Choroid plexus epithelial cell (primary cell): Measurements from ENCODE around the gene STT3B.
A peak's percentile ranks its signal among the peaks of the same experiment; 100 is the strongest.

Source experiments
- DNase-seq: peaks from one replicate; pipeline ENCODE4 v3.0.0-alpha.2; 2010; ENCODE audit warnings: low read depth
- H3K4me3 ChIP-seq: 2 replicates; pipeline ENCODE4 v1.5.1; 2011; ENCODE audit warnings: low read depth, mild to moderate bottlenecking, control low read depth, low read length, moderate library complexity
- CTCF ChIP-seq: conservative IDR thresholded peaks from 2 replicates; pipeline ENCODE4 v1.5.1; 2011; ENCODE audit warnings: low read depth, mild to moderate bottlenecking, control low read depth, inconsistent platforms, low read length, moderate library complexity

The STT3B gene

GRCh38 chr3:31550452-31551251, 17.9 kb downstream of the STT3B start:
- peak; percentile 70 for TF ChIP-seq CTCF
- peak; percentile 53 for DNase-seq
- H3K4me3 ChIP-seq, result no peak overlapping the region

- TF ChIP-seq CTCF, result no peak
- H3K4me3 ChIP-seq, result no peak overlapping the region
- DNase-seq, result no peak
These were observed 18.9 kb downstream of the STT3B start for GRCh38 chr3:31551646-31552045.

GRCh38 chr3:31552103-31552502, 19.4 kb downstream of the STT3B start:
- no peak for DNase-seq
- H3K4me3 ChIP-seq, result no peak overlapping the region
- TF ChIP-seq CTCF, result no peak

- no peak for DNase-seq
- no peak overlapping the region for H3K4me3 ChIP-seq
- no peak for TF ChIP-seq CTCF
These were observed 20.5 kb downstream of the STT3B start for GRCh38 chr3:31553258-31553657.

- TF ChIP-seq CTCF, result no peak
- DNase-seq, result no peak
- no peak overlapping the region for H3K4me3 ChIP-seq
These were observed 22.5 kb downstream of the STT3B start for GRCh38 chr3:31555204-31555603.

- no peak overlapping the region for H3K4me3 ChIP-seq
- DNase-seq, result no peak
- TF ChIP-seq CTCF, result no peak
These were observed 27.3 kb downstream of the STT3B start for GRCh38 chr3:31559872-31560534.

- TF ChIP-seq CTCF, result no peak
- no peak overlapping the region for H3K4me3 ChIP-seq
- no peak for DNase-seq
These were observed 29.2 kb downstream of the STT3B start for GRCh38 chr3:31561891-31562290.
